Glutamatergic neuron (in vitro differentiated cells): ENCODE measurements around the gene SASH1. TPM values are rescaled to one million over a fixed set of nuclear protein-coding genes. Genes with fewer than 3 reads are reported as not detected.

Experiments used
- DNase-seq: peaks from one replicate; pipeline ENCODE4 v3.0.0; 2022
- H3K27ac Mint-ChIP-seq: one replicate; pipeline ENCODE4 v1.8.0; 2020; ENCODE audit warnings: mild to moderate bottlenecking, mixed read lengths, inconsistent platforms; ENCODE audit not compliant: unreplicated experiment
- H3K27me3 Mint-ChIP-seq: one replicate; pipeline ENCODE4 v1.8.0; 2020; ENCODE audit warnings: mild to moderate bottlenecking, moderate library complexity, mixed read lengths, inconsistent platforms; ENCODE audit not compliant: unreplicated experiment
- H3K36me3 Mint-ChIP-seq: one replicate; pipeline ENCODE4 v1.8.0; 2020; ENCODE audit warnings: mild to moderate bottlenecking, mixed read lengths, inconsistent platforms; ENCODE audit not compliant: unreplicated experiment
- H3K4me1 Mint-ChIP-seq: one replicate; pipeline ENCODE4 v1.8.0; 2020; ENCODE audit warnings: mild to moderate bottlenecking, low read depth, mixed read lengths, inconsistent platforms; ENCODE audit not compliant: unreplicated experiment
- H3K4me3 Mint-ChIP-seq: one replicate; pipeline ENCODE4 v1.8.0; 2020; ENCODE audit warnings: mild to moderate bottlenecking, mixed read lengths, inconsistent platforms; ENCODE audit not compliant: unreplicated experiment
- H3K9me3 Mint-ChIP-seq: one replicate; pipeline ENCODE4 v1.8.0; 2020; ENCODE audit warnings: mild to moderate bottlenecking, moderate library complexity, mixed read lengths, inconsistent platforms; ENCODE audit not compliant: unreplicated experiment
- CTCF ChIP-seq: fragments of 200-600 bp; sonication (generic); IDR thresholded peaks from one replicate; pipeline ENCODE4 v1.5.0; 2021; ENCODE audit not compliant: partially characterized antibody, unreplicated experiment
- total RNA-seq: library from RNA; stranded (reverse); fragmentation: NEBNext Ultra II Directional; extraction: Animal tissue kit (Norgen Biotek cat#: 25700); gene quantifications from one replicate; pipeline ENCODE4 v1.2.1, GENCODE V29; 2021; ENCODE audit not compliant: unreplicated experiment

Gene SASH1
- total RNA-seq, 1 donor from 2014 or later: 5.0 TPM

- peak; percentile 97 for TF ChIP-seq CTCF
- no peaks in the 10 kb centered on the region for H3K4me1 Mint-ChIP-seq
- peaks cover 8% of the 10 kb centered on the region for H3K36me3 Mint-ChIP-seq
- H3K4me3 Mint-ChIP-seq: peak overlapping the region; percentile 25
- no peak overlapping the region for H3K27ac Mint-ChIP-seq
- peak; percentile 89 for DNase-seq
- H3K27me3 Mint-ChIP-seq: peaks cover 2% of the 10 kb centered on the region
- peaks cover 3% of the 10 kb centered on the region for H3K9me3 Mint-ChIP-seq
Measured at GRCh38 chr6:148559848-148560433, 217.3 kb downstream of the SASH1 start.

- no peak overlapping the region for H3K27ac Mint-ChIP-seq
- no peak for DNase-seq
- H3K36me3 Mint-ChIP-seq: peaks cover 3% of the 10 kb centered on the region
- peaks cover 2% of the 10 kb centered on the region for H3K27me3 Mint-ChIP-seq
- H3K4me1 Mint-ChIP-seq: no peaks in the 10 kb centered on the region
- no peak for TF ChIP-seq CTCF
- H3K9me3 Mint-ChIP-seq: no peaks in the 10 kb centered on the region
- H3K4me3 Mint-ChIP-seq: no peak overlapping the region
Measured at GRCh38 chr6:148561629-148562028, 219.0 kb downstream of the SASH1 start.

- Mint-ChIP-seq H3K27ac (no peak overlapping the region), H3K4me3 (no peak overlapping the region), H3K36me3 (peaks cover 3% of the 10 kb centered on the region), H3K9me3 (no peaks in the 10 kb centered on the region), H3K27me3 (peaks cover 2% of the 10 kb centered on the region), H3K4me1 (no peaks in the 10 kb centered on the region)
- TF ChIP-seq CTCF: no peak
- no peak for DNase-seq
Measured at GRCh38 chr6:148563066-148563465, 220.4 kb downstream of the SASH1 start.

- H3K27me3 Mint-ChIP-seq: peaks cover 2% of the 10 kb centered on the region
- no peak overlapping the region for H3K27ac Mint-ChIP-seq
- H3K4me1 Mint-ChIP-seq: no peaks in the 10 kb centered on the region
- H3K4me3 Mint-ChIP-seq: no peak overlapping the region
- DNase-seq: no peak
- TF ChIP-seq CTCF: no peak
- H3K36me3 Mint-ChIP-seq: peaks cover 3% of the 10 kb centered on the region
- H3K9me3 Mint-ChIP-seq: peaks cover 2% of the 10 kb centered on the region
Measured at GRCh38 chr6:148564494-148565035, 221.9 kb downstream of the SASH1 start.

GRCh38 chr6:148565321-148565926 lies 222.8 kb downstream of the SASH1 start:
- Mint-ChIP-seq H3K36me3 (peaks cover under 1% of the 10 kb centered on the region), H3K4me1 (no peaks in the 10 kb centered on the region), H3K4me3 (no peak overlapping the region), H3K27me3 (peaks cover 5% of the 10 kb centered on the region), H3K27ac (no peak overlapping the region), H3K9me3 (peaks cover 2% of the 10 kb centered on the region)
- no peak for DNase-seq
- TF ChIP-seq CTCF: no peak
